Vagina (tissue), 2 donors: ENCODE data around the gene CAMKMT. TPM values are rescaled to one million over a fixed set of nuclear protein-coding genes. Genes with fewer than 3 reads are reported as not detected.

ENCODE experiments used
- DNase-seq, 2 donors: peaks; one replicate each; pipeline ENCODE4 v3.0.0-alpha.2; 2017; ENCODE audit errors: extremely low spot score in 2 of 2
- H3K27ac ChIP-seq: fragments of 200-600 bp; sonication (generic); one replicate; pipeline ENCODE4 v1.5.1; 2019
- H3K27me3 ChIP-seq: fragments of 200-600 bp; sonication (generic); one replicate; pipeline ENCODE4 v1.5.1; 2019
- H3K36me3 ChIP-seq, 2 donors: fragments of 200-600 bp; sonication (generic); one replicate each; pipeline ENCODE4 v1.5.1; 2017 to 2019
- H3K4me1 ChIP-seq: fragments of 200-600 bp; sonication (generic); one replicate; pipeline ENCODE4 v1.5.1; 2019
- H3K4me3 ChIP-seq, 2 donors: fragments of 200-600 bp; sonication (generic); 1 replicate in 1 of 2; 2 replicates in 1 of 2; pipeline ENCODE4 v1.5.1; 2016 to 2019
- H3K9me3 ChIP-seq: fragments of 200-600 bp; sonication (generic); one replicate; pipeline ENCODE4 v1.5.1; 2019
- POLR2A ChIP-seq, 2 donors: fragments of 450-650 bp; IDR thresholded peaks; one replicate each; pipeline ENCODE4 v1.6.1; 2017; ENCODE audit warnings: antibody characterized with exemption in 2 of 2, mild to moderate bottlenecking in 2 of 2, moderate library complexity in 2 of 2
- POLR2AphosphoS5 ChIP-seq, 2 donors: sonication (generic); formaldehyde crosslinking; IDR thresholded peaks; one replicate each; pipeline ENCODE4 v1.9.0; 2017; ENCODE audit warnings: antibody characterized with exemption in 2 of 2, mild to moderate bottlenecking in 2 of 2, low read depth in 1 of 2; ENCODE audit not compliant: insufficient read depth in 1 of 2
- intact Hi-C: fragments of 100-400 bp; cut with DNase I; formaldehyde crosslinking; loops from one replicate; pipeline ENCODE4 v1.15.1; 2023
- total RNA-seq: library from RNA; depleted of rRNA; stranded (reverse); fragments of >200 nt; gene quantifications from one replicate; pipeline ENCODE4 v1.2.3, GENCODE V29; 2016
- TF ChIP-seq, protein P1 (sequence below), 3 experiments: fragments of 450-650 bp in 2 of 3; fragments of 200-600 bp in 1 of 3; sonication (generic) in 1 of 3; IDR thresholded peaks; one replicate each; pipeline ENCODE4 v1.5.1; 2017 to 2019; ENCODE audit warnings: antibody characterized with exemption in 3 of 3, mild to moderate bottlenecking in 2 of 3, moderate library complexity in 2 of 3

The CAMKMT gene
- total RNA-seq, 1 donor from 2014 or later: 21.1 TPM

DNA sequence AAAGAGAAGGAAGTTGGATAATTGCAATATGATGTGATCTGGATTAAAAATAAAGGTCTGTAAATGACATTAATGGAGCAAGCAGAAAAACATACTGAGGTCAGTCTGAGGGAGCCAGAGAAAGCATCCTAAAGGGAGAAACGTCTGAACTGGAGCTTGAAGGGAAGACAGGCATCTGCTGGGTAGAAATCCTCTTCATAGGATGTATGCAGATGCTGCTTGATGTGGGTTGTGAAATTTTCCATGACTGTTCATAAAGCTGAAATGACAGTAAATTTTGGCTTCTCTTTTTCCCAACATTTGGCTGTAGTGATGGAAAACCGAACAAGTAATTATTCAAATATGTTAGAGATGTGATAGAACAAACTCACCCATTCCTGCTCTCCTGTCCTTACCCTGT, 287.6 kb downstream of the CAMKMT start:
- intact Hi-C loops: no loop called here
- TF ChIP-seq POLR2A (IDR thresholded peaks at IDR 0.05): no peak
- TF ChIP-seq, protein P1, sequence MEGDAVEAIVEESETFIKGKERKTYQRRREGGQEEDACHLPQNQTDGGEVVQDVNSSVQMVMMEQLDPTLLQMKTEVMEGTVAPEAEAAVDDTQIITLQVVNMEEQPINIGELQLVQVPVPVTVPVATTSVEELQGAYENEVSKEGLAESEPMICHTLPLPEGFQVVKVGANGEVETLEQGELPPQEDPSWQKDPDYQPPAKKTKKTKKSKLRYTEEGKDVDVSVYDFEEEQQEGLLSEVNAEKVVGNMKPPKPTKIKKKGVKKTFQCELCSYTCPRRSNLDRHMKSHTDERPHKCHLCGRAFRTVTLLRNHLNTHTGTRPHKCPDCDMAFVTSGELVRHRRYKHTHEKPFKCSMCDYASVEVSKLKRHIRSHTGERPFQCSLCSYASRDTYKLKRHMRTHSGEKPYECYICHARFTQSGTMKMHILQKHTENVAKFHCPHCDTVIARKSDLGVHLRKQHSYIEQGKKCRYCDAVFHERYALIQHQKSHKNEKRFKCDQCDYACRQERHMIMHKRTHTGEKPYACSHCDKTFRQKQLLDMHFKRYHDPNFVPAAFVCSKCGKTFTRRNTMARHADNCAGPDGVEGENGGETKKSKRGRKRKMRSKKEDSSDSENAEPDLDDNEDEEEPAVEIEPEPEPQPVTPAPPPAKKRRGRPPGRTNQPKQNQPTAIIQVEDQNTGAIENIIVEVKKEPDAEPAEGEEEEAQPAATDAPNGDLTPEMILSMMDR (IDR thresholded peaks at IDR 0.05): no peak
- TF ChIP-seq POLR2AphosphoS5 (IDR thresholded peaks at IDR 0.05; ENCODE audit: insufficient read depth in 1 of 2, low read depth in 1 of 2): no peak
- no peak for DNase-seq
- Histone ChIP-seq H3K27ac (no peak overlapping the region), H3K4me1 (no peaks in the 10 kb centered on the region), H3K36me3 (no peaks in the 10 kb centered on the region), H3K9me3 (no peaks in the 10 kb centered on the region), H3K4me3 (no peak overlapping the region), H3K27me3 (no peaks in the 10 kb centered on the region)

- TF ChIP-seq POLR2AphosphoS5 (IDR thresholded peaks at IDR 0.05; ENCODE audit: insufficient read depth in 1 of 2, low read depth in 1 of 2): no peak
- TF ChIP-seq, protein P1 (IDR thresholded peaks at IDR 0.05): no peak
- no peak for TF ChIP-seq POLR2A (IDR thresholded peaks at IDR 0.05)
- intact Hi-C loops: no loop called here
- Histone ChIP-seq H3K9me3 (no peaks in the 10 kb centered on the region), H3K4me1 (no peaks in the 10 kb centered on the region), H3K4me3 (no peak overlapping the region), H3K36me3 (no peaks in the 10 kb centered on the region), H3K27ac (no peak overlapping the region), H3K27me3 (no peaks in the 10 kb centered on the region)
- no peak for DNase-seq
These were observed 289.0 kb downstream of the CAMKMT start for GRCh38 chr2:44650796-44651195.

- Histone ChIP-seq H3K27me3 (no peaks in the 10 kb centered on the region), H3K36me3 (no peaks in the 10 kb centered on the region), H3K27ac (no peak overlapping the region), H3K4me1 (no peaks in the 10 kb centered on the region), H3K9me3 (no peaks in the 10 kb centered on the region), H3K4me3 (no peak overlapping the region)
- intact Hi-C loops: no loop called here
- no peak for DNase-seq
- TF ChIP-seq, protein P1 (IDR thresholded peaks at IDR 0.05): no peak
- no peak for TF ChIP-seq POLR2A (IDR thresholded peaks at IDR 0.05)
- TF ChIP-seq POLR2AphosphoS5 (IDR thresholded peaks at IDR 0.05; ENCODE audit: insufficient read depth in 1 of 2, low read depth in 1 of 2): no peak
These were observed 290.2 kb downstream of the CAMKMT start for GRCh38 chr2:44651974-44652373.

DNA sequence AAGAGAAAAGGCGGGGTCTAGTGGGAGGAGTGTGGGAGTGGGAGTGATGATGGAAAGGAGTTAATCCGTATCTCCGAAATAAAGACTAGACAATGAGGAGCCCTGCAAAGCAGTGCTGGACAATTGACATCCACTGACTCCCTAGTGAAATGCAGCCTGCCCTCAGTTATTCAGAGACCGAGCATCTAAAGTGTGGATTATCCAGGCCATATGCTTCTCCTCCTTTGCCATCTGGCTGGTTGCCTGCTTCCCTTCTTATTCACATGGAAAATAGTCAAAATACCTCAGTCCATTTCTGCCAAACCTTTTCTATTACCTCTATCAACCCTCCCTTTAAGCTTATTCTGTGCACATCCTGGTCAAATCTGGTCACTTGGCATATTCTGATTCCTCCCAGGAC, 291.0 kb downstream of the CAMKMT start:
- no peaks in the 10 kb centered on the region for H3K4me1 ChIP-seq
- H3K27me3 ChIP-seq: no peaks in the 10 kb centered on the region
- H3K27ac ChIP-seq: no peak overlapping the region
- H3K9me3 ChIP-seq: no peaks in the 10 kb centered on the region
- DNase-seq: no peak
- H3K4me3 ChIP-seq: no peak overlapping the region
- intact Hi-C loops: no loop called here
- no peak for TF ChIP-seq POLR2AphosphoS5 (IDR thresholded peaks at IDR 0.05; ENCODE audit: insufficient read depth in 1 of 2, low read depth in 1 of 2)
- TF ChIP-seq POLR2A (IDR thresholded peaks at IDR 0.05): no peak
- TF ChIP-seq, protein P1 (IDR thresholded peaks at IDR 0.05): no peak
- H3K36me3 ChIP-seq: no peaks in the 10 kb centered on the region

- TF ChIP-seq POLR2A (IDR thresholded peaks at IDR 0.05) (no peak), POLR2AphosphoS5 (IDR thresholded peaks at IDR 0.05; ENCODE audit: insufficient read depth in 1 of 2, low read depth in 1 of 2) (no peak)
- TF ChIP-seq, protein P1 (IDR thresholded peaks at IDR 0.05): no peak
- no peak overlapping the region for H3K27ac ChIP-seq
- DNase-seq: no peak
- H3K27me3 ChIP-seq: no peaks in the 10 kb centered on the region
- no peaks in the 10 kb centered on the region for H3K9me3 ChIP-seq
- no peaks in the 10 kb centered on the region for H3K36me3 ChIP-seq
- intact Hi-C loops: no loop called here
- no peak overlapping the region for H3K4me3 ChIP-seq
- H3K4me1 ChIP-seq: no peaks in the 10 kb centered on the region
These were observed 293.7 kb downstream of the CAMKMT start for GRCh38 chr2:44655401-44655864.
